HCT116 (cell line): Measurements from ENCODE around the gene IFNA14.

Experiments used
- CBX3 ChIP-seq: IDR thresholded peaks from 2 replicates; pipeline ENCODE4 v1.6.1; 2012; ENCODE audit warnings: low read depth
- CTCF ChIP-seq, 3 experiments: fragments of 200-600 bp in 1 of 3; sonication (generic) in 1 of 3; IDR thresholded peaks in 2 of 3; conservative IDR thresholded peaks in 1 of 3; 2 replicates each; pipeline ENCODE4 v1.5.1; 2012 to 2017; ENCODE audit warnings: low read depth in 2 of 3, low read length in 2 of 3, antibody characterized with exemption in 1 of 3, borderline replicate concordance in 1 of 3, control low read depth in 1 of 3, mild to moderate bottlenecking in 1 of 3, mixed read lengths in 1 of 3, mixed run types in 1 of 3, moderate library complexity in 1 of 3; ENCODE audit not compliant: insufficient read depth in 1 of 3
- EZH2 ChIP-seq: fragments of 200-600 bp; sonication (generic); IDR thresholded peaks from 2 replicates; pipeline ENCODE4 v1.6.1; 2017; ENCODE audit warnings: antibody characterized with exemption, mixed run types
- EZH2phosphoT487 ChIP-seq: fragments of 200-600 bp; IDR thresholded peaks from 2 replicates; pipeline ENCODE4 v1.6.1; 2018; ENCODE audit warnings: antibody characterized with exemption, borderline replicate concordance
- FOSL1 ChIP-seq: IDR thresholded peaks from 2 replicates; pipeline ENCODE4 v1.6.1; 2012; ENCODE audit warnings: low read depth
- TF ChIP-seq, protein P1 (sequence below): IDR thresholded peaks from 2 replicates; pipeline ENCODE4 v1.6.1; 2012; ENCODE audit warnings: low read depth

- TF ChIP-seq FOSL1 = no peak
- TF ChIP-seq CTCF (IDR thresholded peaks at IDR 0.05 in 2 of 3, conservative IDR thresholded peaks at IDR 0.05 in 1 of 3; ENCODE audit: borderline replicate concordance in 1 of 3, insufficient read depth in 1 of 3, low read depth in 2 of 3, low read length in 2 of 3) = no peak
- TF ChIP-seq, protein P1, sequence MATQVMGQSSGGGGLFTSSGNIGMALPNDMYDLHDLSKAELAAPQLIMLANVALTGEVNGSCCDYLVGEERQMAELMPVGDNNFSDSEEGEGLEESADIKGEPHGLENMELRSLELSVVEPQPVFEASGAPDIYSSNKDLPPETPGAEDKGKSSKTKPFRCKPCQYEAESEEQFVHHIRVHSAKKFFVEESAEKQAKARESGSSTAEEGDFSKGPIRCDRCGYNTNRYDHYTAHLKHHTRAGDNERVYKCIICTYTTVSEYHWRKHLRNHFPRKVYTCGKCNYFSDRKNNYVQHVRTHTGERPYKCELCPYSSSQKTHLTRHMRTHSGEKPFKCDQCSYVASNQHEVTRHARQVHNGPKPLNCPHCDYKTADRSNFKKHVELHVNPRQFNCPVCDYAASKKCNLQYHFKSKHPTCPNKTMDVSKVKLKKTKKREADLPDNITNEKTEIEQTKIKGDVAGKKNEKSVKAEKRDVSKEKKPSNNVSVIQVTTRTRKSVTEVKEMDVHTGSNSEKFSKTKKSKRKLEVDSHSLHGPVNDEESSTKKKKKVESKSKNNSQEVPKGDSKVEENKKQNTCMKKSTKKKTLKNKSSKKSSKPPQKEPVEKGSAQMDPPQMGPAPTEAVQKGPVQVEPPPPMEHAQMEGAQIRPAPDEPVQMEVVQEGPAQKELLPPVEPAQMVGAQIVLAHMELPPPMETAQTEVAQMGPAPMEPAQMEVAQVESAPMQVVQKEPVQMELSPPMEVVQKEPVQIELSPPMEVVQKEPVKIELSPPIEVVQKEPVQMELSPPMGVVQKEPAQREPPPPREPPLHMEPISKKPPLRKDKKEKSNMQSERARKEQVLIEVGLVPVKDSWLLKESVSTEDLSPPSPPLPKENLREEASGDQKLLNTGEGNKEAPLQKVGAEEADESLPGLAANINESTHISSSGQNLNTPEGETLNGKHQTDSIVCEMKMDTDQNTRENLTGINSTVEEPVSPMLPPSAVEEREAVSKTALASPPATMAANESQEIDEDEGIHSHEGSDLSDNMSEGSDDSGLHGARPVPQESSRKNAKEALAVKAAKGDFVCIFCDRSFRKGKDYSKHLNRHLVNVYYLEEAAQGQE = no peak
- TF ChIP-seq CBX3 = no peak
- TF ChIP-seq EZH2 = no peak
- no peak for TF ChIP-seq EZH2phosphoT487
Measured at GRCh38 chr9:21251638-21252037, 11.8 kb upstream of the IFNA14 start.
